HG03280 (cell line): ENCODE measurements around the gene NAPEPLD.
"Not testable (repeated sequence)": the region's sequence is repeated elsewhere in the genome, so short reads cannot be mapped to it uniquely, and the experiment has no call there.

Experiments used
- ATAC-seq: cut with Tn5 transposase; IDR thresholded peaks from one replicate; pipeline ENCODE4 v1.9.1; 2021; ENCODE audit warnings: mild to moderate bottlenecking, moderate library complexity; ENCODE audit not compliant: unreplicated experiment

The NAPEPLD gene

DNA sequence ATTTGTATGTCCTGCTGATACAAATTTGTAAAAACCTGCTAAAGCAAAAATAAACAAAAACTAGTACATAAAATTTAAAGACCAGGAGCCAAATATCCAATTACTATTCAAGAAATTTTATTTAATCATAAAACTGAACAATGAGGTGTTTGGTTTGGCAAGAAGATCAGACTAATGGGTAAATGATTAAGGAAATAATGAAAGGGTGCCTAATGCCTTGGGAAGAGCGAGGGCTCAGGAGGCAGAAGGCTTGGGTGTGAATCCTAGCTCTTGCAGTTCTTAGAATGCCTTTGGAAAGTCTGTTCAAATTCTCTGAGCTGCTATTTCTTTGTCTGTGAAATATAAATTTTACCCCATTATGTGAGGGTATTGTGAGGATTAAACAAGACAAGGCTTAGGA, 32.4 kb downstream of the NAPEPLD start:
- ATAC-seq: no peak

DNA sequence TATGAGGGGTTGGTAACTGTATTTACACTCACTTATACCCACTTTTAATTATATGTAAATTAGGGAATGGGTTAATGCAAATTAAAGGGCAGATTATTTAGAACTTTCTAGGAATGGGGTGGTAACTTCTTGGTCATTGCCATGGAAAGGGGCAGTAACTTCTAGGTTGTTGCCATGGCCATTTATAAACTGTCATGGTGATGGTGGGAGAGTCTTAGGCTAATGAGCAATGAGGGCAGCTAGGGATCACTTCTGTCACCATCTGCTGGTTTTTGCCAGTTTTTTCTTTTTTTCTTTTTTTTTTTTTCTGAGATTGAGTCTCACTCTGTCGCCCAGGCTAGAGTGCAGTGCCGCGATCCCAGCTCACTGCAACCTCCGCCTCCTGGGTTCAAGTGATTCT, 33.1 kb downstream of the NAPEPLD start:
- no peak for ATAC-seq

- ATAC-seq: no peak
Observed at GRCh38 chr7:103114576-103115008, 34.3 kb downstream of the NAPEPLD start.

GRCh38 chr7:103113164-103113563, 35.7 kb downstream of the NAPEPLD start:
- no peak for ATAC-seq

GRCh38 chr7:103106703-103107070, 42.2 kb downstream of the NAPEPLD start:
- not testable (repeated sequence) for ATAC-seq

GRCh38 chr7:103106005-103106702, 42.7 kb downstream of the NAPEPLD start:
- ATAC-seq: no peak

- no peak for ATAC-seq
Observed at GRCh38 chr7:103101543-103101942, 47.4 kb downstream of the NAPEPLD start.

GRCh38 chr7:103100348-103100747, 48.6 kb downstream of the NAPEPLD start:
- ATAC-seq: no peak

DNA sequence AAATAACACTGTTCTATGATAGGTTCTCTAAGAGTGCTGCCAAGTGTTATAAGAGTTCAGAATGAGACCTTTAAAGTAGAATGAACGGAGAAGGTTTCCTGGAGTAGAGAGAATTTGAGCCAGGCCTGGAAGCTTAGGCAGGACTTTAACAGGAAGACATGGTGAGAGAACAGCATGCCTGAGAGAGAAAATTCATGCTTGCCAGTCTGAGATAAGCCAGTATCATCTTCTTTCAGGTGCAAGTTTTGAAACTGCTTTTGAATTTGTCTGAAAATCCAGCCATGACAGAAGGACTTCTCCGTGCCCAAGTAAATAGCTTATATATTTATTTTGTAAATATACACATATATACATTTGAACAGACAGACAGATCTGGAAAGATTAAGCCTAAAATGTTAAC, 51.9 kb downstream of the NAPEPLD start:
- no peak for ATAC-seq

DNA sequence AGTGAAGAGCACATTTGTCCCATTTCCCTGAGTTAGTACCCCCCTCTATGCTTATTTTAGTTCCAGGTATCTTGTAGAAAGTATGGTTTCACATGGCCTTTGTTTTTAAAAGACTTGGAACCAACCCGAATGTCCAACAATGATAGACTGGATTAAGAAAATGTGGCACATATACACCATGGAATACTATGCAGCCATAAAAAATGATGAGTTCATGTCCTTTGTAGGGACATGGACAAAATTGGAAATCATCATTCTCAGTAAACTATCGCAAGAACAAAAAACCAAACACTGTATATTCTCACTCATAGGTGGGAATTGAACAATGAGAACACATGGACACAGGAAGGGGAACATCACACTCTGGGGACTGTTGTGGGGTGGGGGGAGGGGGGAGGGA, 53.3 kb downstream of the NAPEPLD start:
- ATAC-seq: not testable (repeated sequence)

- no peak for ATAC-seq
Observed at GRCh38 chr7:103094102-103094501, 54.8 kb downstream of the NAPEPLD start.

GRCh38 chr7:103093429-103093828, 55.5 kb downstream of the NAPEPLD start:
- no peak for ATAC-seq

GRCh38 chr7:103092321-103092720, 56.6 kb downstream of the NAPEPLD start:
- not testable (repeated sequence) for ATAC-seq

- ATAC-seq: no peak
Observed at GRCh38 chr7:103083210-103083609, 65.7 kb downstream of the NAPEPLD start.

DNA sequence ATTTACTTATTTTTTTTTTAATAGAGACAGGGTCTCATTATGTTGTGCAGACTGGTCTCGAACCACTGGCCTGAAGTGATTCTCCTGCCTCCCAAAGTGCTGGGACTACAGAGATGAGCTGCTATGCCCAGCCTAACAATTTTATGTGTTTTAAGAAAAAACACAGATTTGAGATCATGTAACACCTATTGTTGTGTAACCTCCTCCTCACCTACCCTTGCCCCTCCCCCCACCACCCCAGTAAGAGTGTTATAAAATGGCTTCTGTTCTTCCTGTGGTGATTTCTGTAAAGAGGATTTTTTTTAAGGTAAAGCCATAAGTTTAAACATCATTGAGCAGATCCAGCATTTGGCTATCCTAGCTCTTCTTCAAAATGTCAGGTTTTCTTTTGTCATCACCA, 66.4 kb downstream of the NAPEPLD start:
- no peak for ATAC-seq

DNA sequence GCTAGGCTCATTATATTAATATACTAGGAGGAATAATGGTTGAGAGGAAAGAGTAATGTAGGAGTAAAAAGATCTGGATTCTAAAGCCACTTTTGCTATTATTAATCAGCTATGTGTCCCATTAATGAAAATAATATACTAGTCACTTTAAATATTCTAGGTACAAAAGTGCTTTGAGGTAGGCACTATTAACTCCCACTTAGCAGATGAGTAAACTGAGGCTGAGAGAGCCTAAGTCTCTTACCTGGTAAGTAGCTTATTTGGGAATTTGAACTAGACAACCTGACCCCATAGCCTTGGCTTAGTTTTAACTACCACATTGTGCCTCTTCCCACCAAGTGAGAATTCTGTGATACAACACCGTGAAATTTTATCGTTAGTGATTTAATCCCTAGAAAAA, 68.0 kb downstream of the NAPEPLD start:
- ATAC-seq: no peak

DNA sequence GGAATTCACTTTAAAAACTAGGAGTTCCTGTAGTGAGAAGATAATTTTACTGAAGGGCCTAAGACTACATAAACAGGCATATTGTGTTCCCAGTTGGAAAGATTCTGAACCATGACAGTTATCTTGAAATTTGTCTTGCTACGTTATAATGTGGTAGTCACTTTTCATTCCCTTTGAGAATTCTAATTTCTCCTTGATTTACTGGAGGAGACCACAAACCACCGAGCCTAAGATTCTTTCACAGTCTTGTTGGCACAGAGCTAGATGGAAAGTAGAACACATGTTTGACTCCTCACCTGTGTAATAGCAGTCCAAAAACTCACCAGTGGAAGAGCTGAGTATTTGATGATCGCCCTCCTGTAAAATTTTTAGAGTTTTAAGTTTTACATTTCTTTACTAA, 69.1 kb downstream of the NAPEPLD start:
- no peak for ATAC-seq

- not testable (repeated sequence) for ATAC-seq
Observed at GRCh38 chr7:103078226-103078625, 70.7 kb downstream of the NAPEPLD start.

DNA sequence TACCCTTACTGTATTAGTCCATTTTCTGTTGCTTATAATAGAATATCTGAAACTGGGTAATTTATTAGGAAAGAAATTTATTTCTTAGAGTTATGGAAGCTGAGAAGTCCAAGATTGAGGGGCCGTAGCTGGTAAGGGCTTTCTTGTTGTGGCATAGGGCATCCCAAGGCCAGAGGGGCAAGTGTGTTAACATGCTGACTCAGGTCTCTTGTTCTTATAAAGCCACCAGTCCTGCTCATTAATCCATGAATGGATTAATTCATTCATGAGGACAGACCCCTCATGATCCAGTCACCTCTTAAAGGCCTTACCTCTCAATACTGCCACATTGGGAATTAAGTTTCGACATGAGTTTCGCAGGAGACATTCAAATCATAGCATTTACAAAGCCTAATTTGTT, 71.6 kb downstream of the NAPEPLD start:
- no peak for ATAC-seq

GRCh38 chr7:103076764-103077163, 72.1 kb downstream of the NAPEPLD start:
- no peak for ATAC-seq

DNA sequence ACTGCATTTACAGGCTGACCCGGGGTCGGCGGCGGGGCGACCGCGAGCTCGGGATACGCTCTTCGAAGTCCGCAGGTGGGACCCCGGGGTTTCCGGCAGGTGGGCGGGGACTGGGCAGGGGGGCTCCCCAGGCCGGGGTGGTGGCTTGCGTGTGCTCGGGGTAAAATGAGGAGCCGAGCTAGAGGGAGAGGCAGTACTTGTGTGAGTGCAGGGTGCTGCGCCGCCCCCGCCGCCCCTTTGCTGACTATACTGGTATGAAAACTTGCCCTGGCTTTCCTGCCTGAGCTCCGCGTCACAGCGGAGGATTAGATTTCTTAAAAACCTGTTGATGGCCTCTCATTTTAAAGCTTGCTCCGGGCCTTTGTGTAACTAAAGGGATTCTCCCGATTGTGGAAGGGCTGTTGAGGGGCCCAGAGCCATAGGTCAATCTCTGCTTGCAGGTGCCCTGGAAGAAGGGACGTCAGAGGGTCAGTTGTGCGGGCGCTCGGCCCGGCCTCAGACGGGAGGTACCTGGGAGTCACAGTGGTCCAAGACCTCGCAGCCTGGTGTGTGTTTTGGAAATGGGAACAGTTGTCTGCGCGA, 73.5 kb downstream of the NAPEPLD start:
- ATAC-seq: peak; percentile 43

GRCh38 chr7:103074519-103075336, 74.2 kb downstream of the NAPEPLD start, which contains the start of the genes ARMC10 and FBXL13:
TSS of gene ARMC10 (plus strand) at chr7:103075140. CDS start at chr7:103075273, 133 bp downstream.
TSS of gene FBXL13 (minus strand) at chr7:103074796.
- ATAC-seq: peak; percentile 93
